Endometrial microvascular endothelial cells (primary cell): ENCODE data around the gene CTNND2. TPM values are rescaled to one million over a fixed set of nuclear protein-coding genes. Genes with fewer than 3 reads are reported as not detected.
"Not testable (repeated sequence)": the region's sequence is repeated elsewhere in the genome, so short reads cannot be mapped to it uniquely, and the experiment has no call there.

Source experiments
- in situ Hi-C: cut with HindIII; loops from 2 replicates; pipeline ENCODE4 v1.10.0; 2017; ENCODE audit warnings: low sequenced_read_pairs, low pct_unique_long_range_greater_than_20kb; ENCODE audit errors: inconsistent ontology term
- total RNA-seq: library from RNA; depleted of rRNA; stranded (reverse); fragments of >200 nt; gene quantifications from one replicate; pipeline ENCODE4 v1.2.3, GENCODE V29; 2015; ENCODE audit errors: inconsistent ontology term

Gene CTNND2
- total RNA-seq, 1 donor from 2014 or later = not detected

- in situ Hi-C loops = no loop called here
These were observed 764.9 kb downstream of the CTNND2 start for GRCh38 chr5:11139217-11139865.

- in situ Hi-C loops = no loop called here
These were observed 774.1 kb downstream of the CTNND2 start for GRCh38 chr5:11130131-11130530.

DNA sequence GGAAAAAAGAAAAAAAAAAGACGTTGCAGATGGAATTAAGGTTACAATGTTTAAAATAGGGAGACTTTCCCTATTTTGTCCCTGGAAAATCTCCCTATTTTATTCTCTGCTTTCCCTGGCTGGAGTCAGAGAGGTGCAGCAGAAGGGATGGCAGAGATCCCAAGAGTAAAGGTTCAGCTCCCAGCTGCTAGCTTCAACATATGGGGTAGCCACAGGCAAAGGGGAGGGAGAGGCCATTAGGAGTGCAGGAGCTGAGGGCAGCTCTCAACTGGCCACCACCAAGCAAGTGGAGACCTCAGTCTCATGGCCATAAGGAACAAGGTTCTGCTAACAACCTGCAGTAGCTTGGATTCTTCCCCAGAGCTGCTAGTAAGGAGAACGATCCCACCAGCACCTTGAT is 776.2 kb downstream of the CTNND2 start:
- in situ Hi-C loops = no loop called here

- in situ Hi-C loops = no loop called here
These were observed 777.4 kb downstream of the CTNND2 start for GRCh38 chr5:11126844-11127243.

GRCh38 chr5:11121885-11122284 is 782.4 kb downstream of the CTNND2 start:
- in situ Hi-C loops = no loop called here

DNA sequence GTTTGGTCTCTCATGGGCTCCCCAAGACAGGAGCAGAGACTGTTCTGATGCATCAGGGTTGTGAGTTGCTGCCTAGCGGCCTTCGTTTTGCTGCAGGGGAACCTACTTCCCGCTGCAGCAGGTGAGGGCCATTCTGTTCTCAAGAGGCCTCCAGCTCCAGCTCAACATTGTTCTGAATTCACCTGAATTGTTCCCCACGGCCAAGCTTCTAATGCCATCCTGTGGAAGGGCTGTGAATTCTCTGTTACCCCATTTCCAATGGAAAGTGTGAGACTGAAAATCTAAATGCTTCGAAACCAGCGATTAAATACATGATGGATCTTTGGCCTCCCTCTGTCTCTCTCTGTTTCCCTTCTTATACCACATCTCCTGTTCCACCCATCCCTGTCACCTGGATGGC is 794.1 kb downstream of the CTNND2 start:
- in situ Hi-C loops = no loop called here

DNA sequence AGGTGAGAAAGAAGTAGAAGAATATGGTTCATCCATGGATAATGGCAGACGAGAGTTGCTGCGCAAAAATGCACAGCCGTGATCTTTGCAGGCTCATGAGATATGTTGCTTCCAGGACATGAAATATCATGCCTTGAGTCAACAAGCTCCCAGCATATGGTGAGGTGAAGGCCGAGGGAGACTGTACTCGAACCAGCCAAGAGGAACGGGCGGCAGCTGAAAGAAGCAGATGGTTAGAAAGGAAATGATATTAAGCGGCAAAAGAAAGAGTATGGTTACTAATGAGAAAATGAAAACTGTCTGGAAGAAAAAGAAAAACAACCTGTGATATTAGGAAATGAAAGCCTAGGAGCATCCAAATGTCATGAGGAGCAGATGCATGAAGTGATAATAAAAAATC is 798.5 kb downstream of the CTNND2 start:
- in situ Hi-C loops = no loop called here

GRCh38 chr5:11104651-11105112 is 799.6 kb downstream of the CTNND2 start:
- in situ Hi-C loops = no loop called here

DNA sequence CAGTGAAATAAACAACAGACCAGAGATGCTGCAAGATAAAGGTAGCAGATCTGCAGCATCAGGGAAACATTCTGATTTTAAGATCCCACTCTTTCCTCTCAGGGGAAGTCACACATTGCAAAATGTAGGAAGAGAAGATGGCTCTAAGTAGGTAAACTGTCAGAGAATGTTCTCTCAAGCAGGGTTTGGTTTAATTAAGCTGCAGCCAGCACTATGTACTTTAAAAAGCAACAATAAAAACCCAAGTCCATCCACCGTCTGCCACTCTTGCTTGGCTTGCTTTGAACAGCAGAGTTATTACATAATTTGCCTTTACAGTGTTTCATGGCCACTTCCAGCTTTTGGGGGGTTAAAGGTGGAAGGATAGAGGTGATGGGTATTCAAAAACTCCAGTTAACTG is 800.0 kb downstream of the CTNND2 start:
- in situ Hi-C loops = no loop called here

DNA sequence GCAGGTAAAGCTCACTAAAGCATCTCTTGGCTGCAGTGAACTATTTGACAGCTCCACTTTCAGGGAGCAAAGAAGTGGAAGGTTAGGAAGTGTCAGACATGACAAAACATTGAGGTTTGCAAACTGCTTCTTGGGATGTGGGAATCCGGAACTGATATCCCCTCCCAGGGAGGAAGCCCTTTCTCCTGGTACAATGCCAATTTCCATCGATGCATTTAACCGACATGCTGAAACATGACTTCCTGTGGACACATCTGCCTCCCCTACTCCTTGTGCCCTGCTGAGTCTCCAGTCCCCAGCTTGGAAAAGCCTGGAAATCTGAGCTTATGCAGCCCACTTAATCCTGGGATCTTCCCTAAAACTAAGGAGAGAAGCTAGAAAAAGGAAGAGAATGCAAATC is 820.1 kb downstream of the CTNND2 start:
- in situ Hi-C loops = no loop called here

DNA sequence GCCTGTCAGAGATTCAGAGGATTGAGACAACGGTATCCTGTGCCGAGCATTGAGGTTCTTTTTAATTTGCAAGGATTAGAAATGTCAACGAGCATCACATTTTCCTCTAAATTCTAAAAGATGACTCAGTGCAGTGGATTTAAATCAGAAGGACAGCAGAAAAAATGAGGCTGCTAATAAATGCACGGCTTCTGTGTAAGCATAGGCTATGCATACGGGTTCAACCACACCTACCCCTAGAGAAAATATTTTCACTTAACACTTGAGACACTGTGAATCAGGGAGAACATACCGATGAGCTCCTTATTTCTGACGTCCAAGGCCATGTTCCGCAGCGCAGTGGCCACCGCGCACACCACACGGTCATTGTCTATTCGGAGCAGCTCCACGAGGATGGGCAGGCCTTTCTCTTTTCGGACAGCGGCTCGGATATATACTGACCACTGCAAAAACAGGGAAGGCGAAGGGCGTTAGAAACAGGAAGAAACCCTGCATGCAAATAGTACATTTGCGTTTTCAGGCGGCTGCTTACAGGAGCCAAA is 821.8 kb downstream of the CTNND2 start:
- in situ Hi-C loops = no loop called here

DNA sequence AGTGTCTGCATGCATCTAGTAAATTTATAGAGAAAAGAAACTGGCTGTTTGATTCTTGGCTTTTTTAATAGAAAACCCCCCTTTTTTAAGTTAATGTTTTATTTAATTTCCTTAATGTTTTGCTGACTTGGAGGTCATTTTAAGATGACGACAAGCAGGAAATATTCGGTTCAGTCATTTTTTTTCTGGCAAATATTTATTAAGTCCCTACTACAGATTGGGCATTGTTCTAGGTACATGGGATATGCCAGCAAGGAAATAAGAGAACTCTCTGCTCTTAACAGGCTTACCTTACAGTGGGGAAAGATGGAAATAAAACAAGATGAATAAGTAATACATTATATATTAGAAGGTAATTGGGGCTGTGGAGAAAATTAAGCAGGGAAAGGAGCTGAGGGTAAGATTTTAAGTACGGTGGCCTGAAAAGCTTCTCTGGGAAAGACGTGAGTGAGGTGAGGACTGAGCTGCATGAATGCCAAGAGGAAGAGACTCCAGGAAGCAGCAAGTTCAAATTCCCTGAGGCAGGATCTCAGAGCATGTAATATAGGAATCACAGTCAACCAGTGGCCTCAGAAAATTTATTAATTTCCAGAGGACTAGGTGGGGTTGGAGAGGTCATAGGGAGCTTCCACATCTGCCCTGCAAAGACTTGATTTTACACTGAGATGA is 827.2 kb downstream of the CTNND2 start:
- in situ Hi-C loops = no loop called here

DNA sequence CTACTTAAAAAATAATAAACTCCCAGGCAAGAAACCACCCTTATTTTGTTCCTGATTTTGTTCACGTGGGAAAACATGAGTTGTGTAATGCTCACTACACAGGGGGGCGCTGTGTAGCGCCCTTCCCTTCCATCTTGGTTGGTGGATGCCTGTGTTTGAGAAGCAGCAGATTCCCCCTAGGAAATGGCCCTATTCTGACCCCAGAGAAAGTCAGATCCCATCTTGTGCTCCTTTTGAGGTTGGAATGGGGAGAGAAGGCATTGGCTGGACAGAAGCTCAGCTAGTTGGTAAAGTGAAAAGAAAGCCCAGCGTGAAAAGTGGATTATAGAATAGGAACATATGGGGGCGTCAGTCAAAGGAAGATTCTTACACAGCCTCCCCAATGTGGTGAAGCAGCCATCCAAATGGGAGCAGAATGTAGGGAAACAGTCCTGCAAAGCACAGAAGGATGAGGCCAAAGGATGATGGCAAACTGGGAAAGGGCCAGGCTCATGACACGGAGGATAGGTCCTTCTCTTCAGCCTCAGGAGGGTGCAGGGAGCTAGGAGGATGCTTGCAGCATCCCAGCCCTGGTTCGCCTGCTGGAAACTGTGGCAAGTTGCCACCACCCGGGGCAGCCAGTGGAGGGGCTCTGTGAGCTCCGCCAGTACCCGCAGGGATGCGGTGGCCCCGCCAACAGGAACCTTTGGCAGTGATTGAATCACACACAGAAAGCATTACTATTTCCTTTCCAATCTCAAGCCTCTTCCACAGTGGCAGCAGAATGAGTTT is 829.0 kb downstream of the CTNND2 start:
- in situ Hi-C loops = no loop called here

DNA sequence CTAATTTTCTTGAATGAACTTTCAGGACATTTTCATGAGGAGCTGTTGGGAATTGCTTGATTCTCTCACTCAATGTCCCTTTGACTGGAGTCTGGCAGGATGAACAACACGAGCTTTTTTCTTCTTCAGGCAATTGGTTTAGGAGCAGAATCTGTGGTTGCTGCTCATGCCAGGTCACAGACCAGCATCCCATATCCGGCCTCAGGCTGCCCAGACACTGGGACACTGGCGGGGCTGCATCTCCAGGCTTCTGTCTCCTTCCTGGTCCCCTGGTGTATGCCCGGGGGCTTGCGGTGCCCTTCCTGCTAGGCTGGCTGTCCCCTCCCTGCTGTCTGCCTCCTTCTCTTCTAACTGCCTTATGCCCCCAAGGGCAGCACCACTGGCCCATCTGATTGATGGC is 831.7 kb downstream of the CTNND2 start:
- in situ Hi-C loops = no loop called here

DNA sequence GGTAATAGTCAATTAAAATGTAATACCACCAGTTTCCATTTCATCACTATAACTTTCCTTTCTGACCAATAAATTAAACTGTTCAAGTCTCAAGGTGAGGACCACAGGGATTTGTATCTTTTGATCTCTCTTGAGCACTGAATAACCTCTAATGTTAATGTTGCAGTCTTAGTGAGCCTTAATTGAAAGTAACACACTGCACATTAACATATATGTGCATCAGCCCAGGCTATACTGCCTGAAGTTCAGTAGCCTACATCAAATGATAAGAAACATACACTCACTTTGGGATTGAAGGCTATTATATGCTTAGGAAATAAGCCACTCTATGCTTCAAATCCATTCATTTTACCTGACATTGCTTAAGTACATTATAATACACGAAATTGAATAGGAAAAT is 832.2 kb downstream of the CTNND2 start:
- in situ Hi-C loops = no loop called here

GRCh38 chr5:11069041-11069440 is 835.2 kb downstream of the CTNND2 start:
- in situ Hi-C loops = no loop called here

DNA sequence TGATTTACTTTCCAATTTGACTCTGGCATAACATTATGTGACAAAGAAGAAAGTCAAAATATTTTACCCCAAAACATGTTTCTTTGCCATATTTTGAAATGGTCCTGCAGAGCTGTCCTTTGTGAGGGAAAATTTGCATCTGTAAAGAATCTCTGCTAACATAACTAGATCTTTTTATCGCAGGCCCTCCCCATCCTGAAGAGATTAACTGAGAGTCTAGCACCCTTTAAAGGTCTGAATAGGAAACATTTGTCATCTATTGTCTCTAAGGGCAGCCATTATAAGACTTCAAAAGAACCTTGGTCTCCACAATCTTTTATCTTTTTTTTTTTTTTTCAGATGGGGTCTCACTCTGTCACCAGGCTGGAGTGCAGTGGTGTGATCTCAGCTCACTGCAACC is 838.5 kb downstream of the CTNND2 start:
- in situ Hi-C loops = not testable (repeated sequence)

GRCh38 chr5:11064763-11065450 is 839.3 kb downstream of the CTNND2 start:
- in situ Hi-C loops = no loop called here

GRCh38 chr5:11062397-11062796 is 841.8 kb downstream of the CTNND2 start:
- in situ Hi-C loops = no loop called here
